WTC11 (cell line): Measurements from ENCODE around the gene ZNF433. TPM values are rescaled to one million over a fixed set of nuclear protein-coding genes. Genes with fewer than 3 reads are reported as not detected.
A peak's percentile ranks its signal among the peaks of the same experiment; 100 is the strongest.

ENCODE experiments used
- ATAC-seq: fragments of 200-7000 bp; cut with Tn5 transposase; 2 replicates; pipeline ENCODE4 v1.10.0; 2021; ENCODE audit warnings: mild to moderate bottlenecking, moderate library complexity
- CTCF ChIA-PET: fragments of 300-600 bp; sonication (Branson Sonifier 250); formaldehyde crosslinking; loops from one replicate; lab custom pipeline; 2021; ENCODE audit warnings: antibody characterized with exemption; lab: Charles Lee
- POLR2A ChIA-PET: fragments of 350-600 bp; sonication (Branson Sonifier 250); formaldehyde crosslinking; loops from one replicate; lab custom pipeline; 2021; ENCODE audit warnings: antibody characterized with exemption; lab: Charles Lee
- DNase-seq: peaks from one replicate; pipeline ENCODE4 v3.0.0; 2021; ENCODE audit warnings: low spot score
- H3K27ac Mint-ChIP-seq: 2 replicates; pipeline ENCODE4 v1.8.0; 2021; ENCODE audit warnings: mixed read lengths
- H3K27me3 Mint-ChIP-seq: 2 replicates; pipeline ENCODE4 v1.8.0; 2021; ENCODE audit warnings: low read depth, mild to moderate bottlenecking, moderate library complexity, mixed read lengths
- H3K36me3 Mint-ChIP-seq: 2 replicates; pipeline ENCODE4 v1.8.0; 2021; ENCODE audit warnings: mixed read lengths
- H3K4me1 Mint-ChIP-seq: 2 replicates; pipeline ENCODE4 v1.8.0; 2022; ENCODE audit warnings: mixed read lengths
- H3K4me3 Mint-ChIP-seq: 2 replicates; pipeline ENCODE4 v1.8.0; 2021; ENCODE audit warnings: mild to moderate bottlenecking, moderate library complexity, mixed read lengths
- H3K9me3 Mint-ChIP-seq: 2 replicates; pipeline ENCODE4 v1.8.0; 2021; ENCODE audit warnings: mixed read lengths
- ATF3 ChIP-seq: sonication (generic); formaldehyde crosslinking; conservative IDR thresholded peaks from 2 replicates; pipeline ENCODE4 v1.8.1; 2022; ENCODE audit warnings: mild to moderate bottlenecking, missing genetic modification reagents
- CREM ChIP-seq: sonication (generic); formaldehyde crosslinking; IDR thresholded peaks from 2 replicates; pipeline ENCODE4 v1.8.1; 2022; ENCODE audit warnings: mild to moderate bottlenecking, missing genetic modification reagents, moderate library complexity
- FOXP4 ChIP-seq: sonication (generic); formaldehyde crosslinking; IDR thresholded peaks from 2 replicates; pipeline ENCODE4 v1.8.0; 2022; ENCODE audit warnings: mild to moderate bottlenecking, missing genetic modification reagents
- JUN ChIP-seq: sonication (generic); formaldehyde crosslinking; IDR thresholded peaks from 2 replicates; pipeline ENCODE4 v1.8.0; 2023; ENCODE audit warnings: mild to moderate bottlenecking, missing genetic modification reagents
- MXD4 ChIP-seq: fragments of 250-450 bp; sonication (Bioruptor Pico); IDR thresholded peaks from 2 replicates; pipeline ENCODE4 v1.8.0; 2021; ENCODE audit warnings: mild to moderate bottlenecking, moderate library complexity, borderline replicate concordance
- NFYB ChIP-seq: sonication (generic); formaldehyde crosslinking; conservative IDR thresholded peaks from 2 replicates; pipeline ENCODE4 v1.8.0; 2022; ENCODE audit warnings: low read depth, missing genetic modification reagents
- PRRX2 ChIP-seq: fragments of 250-450 bp; sonication (Bioruptor Pico); IDR thresholded peaks from 2 replicates; pipeline ENCODE4 v1.8.0; 2021; ENCODE audit warnings: mild to moderate bottlenecking
- SMAD3 ChIP-seq: sonication (generic); formaldehyde crosslinking; IDR thresholded peaks from 2 replicates; pipeline ENCODE4 v1.8.0; 2022; ENCODE audit warnings: missing genetic modification reagents, mild to moderate bottlenecking, borderline replicate concordance
- SMAD4 ChIP-seq: sonication (generic); formaldehyde crosslinking; IDR thresholded peaks from 2 replicates; pipeline ENCODE4 v1.8.0; 2022; ENCODE audit warnings: mild to moderate bottlenecking, missing genetic modification reagents
- TEAD4 ChIP-seq: sonication (generic); formaldehyde crosslinking; IDR thresholded peaks from 2 replicates; pipeline ENCODE4 v1.8.0; 2022; ENCODE audit warnings: mild to moderate bottlenecking, missing genetic modification reagents
- TP53 ChIP-seq: sonication (generic); formaldehyde crosslinking; IDR thresholded peaks from 2 replicates; pipeline ENCODE4 v1.8.1; 2023; ENCODE audit warnings: mild to moderate bottlenecking, missing genetic modification reagents
- ZNF317 ChIP-seq: sonication (generic); formaldehyde crosslinking; IDR thresholded peaks from 2 replicates; pipeline ENCODE4 v1.8.1; 2023; ENCODE audit warnings: low read depth, mild to moderate bottlenecking, moderate library complexity, missing genetic modification reagents, borderline replicate concordance
- ZNF416 ChIP-seq: fragments of 250-450 bp; sonication (Bioruptor Pico); IDR thresholded peaks from 2 replicates; pipeline ENCODE4 v1.9.0; 2021; ENCODE audit warnings: mild to moderate bottlenecking, inconsistent platforms
- total RNA-seq: library from RNA; stranded (reverse); gene quantifications from 3 replicates; pipeline ENCODE4 v1.2.3, GENCODE V29; 2021
- TF ChIP-seq, protein P1 (sequence below): sonication (generic); formaldehyde crosslinking; IDR thresholded peaks from 2 replicates; pipeline ENCODE4 v1.8.0; 2022; ENCODE audit warnings: missing genetic modification reagents
- TF ChIP-seq, protein P2 (sequence below): fragments of 250-450 bp; sonication (Bioruptor Pico); IDR thresholded peaks from 2 replicates; pipeline ENCODE4 v2.1.2; 2022; ENCODE audit warnings: mild to moderate bottlenecking, moderate library complexity
- TF ChIP-seq, protein P3 (sequence below): sonication (generic); formaldehyde crosslinking; IDR thresholded peaks from 2 replicates; pipeline ENCODE4 v1.8.0; 2022; ENCODE audit warnings: mild to moderate bottlenecking, missing genetic modification reagents
- TF ChIP-seq, protein P4 (sequence below): sonication (generic); formaldehyde crosslinking; IDR thresholded peaks from 2 replicates; pipeline ENCODE4 v1.8.0; 2023; ENCODE audit warnings: missing genetic modification reagents, mild to moderate bottlenecking, borderline replicate concordance
- TF ChIP-seq, protein P5 (sequence below): sonication (generic); formaldehyde crosslinking; IDR thresholded peaks from 2 replicates; pipeline ENCODE4 v1.8.1; 2023; ENCODE audit warnings: mild to moderate bottlenecking, missing genetic modification reagents, borderline replicate concordance

The ZNF433 gene
- total RNA-seq, 1 experiment from 2014 or later: 2.9 TPM

DNA sequence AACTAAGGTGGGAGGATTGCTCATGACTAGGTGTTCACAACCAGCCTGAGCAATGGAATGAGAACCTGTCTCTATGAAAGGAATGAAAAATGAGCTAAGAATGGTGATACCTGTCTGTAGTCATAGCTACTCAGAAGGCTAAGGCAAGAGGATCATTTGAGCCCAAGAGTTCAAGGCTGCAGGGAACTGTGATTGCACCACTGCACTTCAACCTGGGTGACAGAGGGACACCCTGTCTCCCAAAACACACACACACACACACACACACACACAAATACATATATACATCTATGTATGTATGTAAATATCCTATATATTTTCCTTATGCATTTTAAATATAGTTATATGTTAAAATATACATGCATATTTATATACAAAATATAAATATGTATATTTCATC lies 7.4 kb upstream of the ZNF433 start:
- no peak overlapping the region for H3K27ac Mint-ChIP-seq
- peaks cover 52% of the 10 kb centered on the region for H3K9me3 Mint-ChIP-seq
- CTCF ChIA-PET: no interaction called here
- POLR2A ChIA-PET: no interaction called here
- H3K36me3 Mint-ChIP-seq: peaks cover 70% of the 10 kb centered on the region
- DNase-seq: no peak
- no peak for ATAC-seq
- TF ChIP-seq, protein P1, sequence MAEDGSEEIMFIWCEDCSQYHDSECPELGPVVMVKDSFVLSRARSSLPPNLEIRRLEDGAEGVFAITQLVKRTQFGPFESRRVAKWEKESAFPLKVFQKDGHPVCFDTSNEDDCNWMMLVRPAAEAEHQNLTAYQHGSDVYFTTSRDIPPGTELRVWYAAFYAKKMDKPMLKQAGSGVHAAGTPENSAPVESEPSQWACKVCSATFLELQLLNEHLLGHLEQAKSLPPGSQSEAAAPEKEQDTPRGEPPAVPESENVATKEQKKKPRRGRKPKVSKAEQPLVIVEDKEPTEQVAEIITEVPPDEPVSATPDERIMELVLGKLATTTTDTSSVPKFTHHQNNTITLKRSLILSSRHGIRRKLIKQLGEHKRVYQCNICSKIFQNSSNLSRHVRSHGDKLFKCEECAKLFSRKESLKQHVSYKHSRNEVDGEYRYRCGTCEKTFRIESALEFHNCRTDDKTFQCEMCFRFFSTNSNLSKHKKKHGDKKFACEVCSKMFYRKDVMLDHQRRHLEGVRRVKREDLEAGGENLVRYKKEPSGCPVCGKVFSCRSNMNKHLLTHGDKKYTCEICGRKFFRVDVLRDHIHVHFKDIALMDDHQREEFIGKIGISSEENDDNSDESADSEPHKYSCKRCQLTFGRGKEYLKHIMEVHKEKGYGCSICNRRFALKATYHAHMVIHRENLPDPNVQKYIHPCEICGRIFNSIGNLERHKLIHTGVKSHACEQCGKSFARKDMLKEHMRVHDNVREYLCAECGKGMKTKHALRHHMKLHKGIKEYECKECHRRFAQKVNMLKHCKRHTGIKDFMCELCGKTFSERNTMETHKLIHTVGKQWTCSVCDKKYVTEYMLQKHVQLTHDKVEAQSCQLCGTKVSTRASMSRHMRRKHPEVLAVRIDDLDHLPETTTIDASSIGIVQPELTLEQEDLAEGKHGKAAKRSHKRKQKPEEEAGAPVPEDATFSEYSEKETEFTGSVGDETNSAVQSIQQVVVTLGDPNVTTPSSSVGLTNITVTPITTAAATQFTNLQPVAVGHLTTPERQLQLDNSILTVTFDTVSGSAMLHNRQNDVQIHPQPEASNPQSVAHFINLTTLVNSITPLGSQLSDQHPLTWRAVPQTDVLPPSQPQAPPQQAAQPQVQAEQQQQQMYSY (CRISPR knock-in tag): no peak
- TF ChIP-seq CREM (CRISPR knock-in tag): no peak
- TF ChIP-seq PRRX2: no peak
- TF ChIP-seq FOXP4 (CRISPR knock-in tag): no peak
- TF ChIP-seq MXD4: no peak
- no peak for TF ChIP-seq TP53
- no peak for TF ChIP-seq SMAD4
- TF ChIP-seq TEAD4 (CRISPR knock-in tag): no peak
- TF ChIP-seq, protein P2, sequence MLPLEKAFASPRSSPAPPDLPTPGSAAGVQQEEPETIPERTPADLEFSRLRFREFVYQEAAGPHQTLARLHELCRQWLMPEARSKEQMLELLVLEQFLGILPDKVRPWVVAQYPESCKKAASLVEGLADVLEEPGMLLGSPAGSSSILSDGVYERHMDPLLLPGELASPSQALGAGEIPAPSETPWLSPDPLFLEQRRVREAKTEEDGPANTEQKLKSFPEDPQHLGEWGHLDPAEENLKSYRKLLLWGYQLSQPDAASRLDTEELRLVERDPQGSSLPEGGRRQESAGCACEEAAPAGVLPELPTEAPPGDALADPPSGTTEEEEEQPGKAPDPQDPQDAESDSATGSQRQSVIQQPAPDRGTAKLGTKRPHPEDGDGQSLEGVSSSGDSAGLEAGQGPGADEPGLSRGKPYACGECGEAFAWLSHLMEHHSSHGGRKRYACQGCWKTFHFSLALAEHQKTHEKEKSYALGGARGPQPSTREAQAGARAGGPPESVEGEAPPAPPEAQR: no peak
- no peak for TF ChIP-seq JUN (CRISPR knock-in tag)
- TF ChIP-seq, protein P3, sequence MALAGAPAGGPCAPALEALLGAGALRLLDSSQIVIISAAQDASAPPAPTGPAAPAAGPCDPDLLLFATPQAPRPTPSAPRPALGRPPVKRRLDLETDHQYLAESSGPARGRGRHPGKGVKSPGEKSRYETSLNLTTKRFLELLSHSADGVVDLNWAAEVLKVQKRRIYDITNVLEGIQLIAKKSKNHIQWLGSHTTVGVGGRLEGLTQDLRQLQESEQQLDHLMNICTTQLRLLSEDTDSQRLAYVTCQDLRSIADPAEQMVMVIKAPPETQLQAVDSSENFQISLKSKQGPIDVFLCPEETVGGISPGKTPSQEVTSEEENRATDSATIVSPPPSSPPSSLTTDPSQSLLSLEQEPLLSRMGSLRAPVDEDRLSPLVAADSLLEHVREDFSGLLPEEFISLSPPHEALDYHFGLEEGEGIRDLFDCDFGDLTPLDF (CRISPR knock-in tag): no peak
- TF ChIP-seq, protein P4, sequence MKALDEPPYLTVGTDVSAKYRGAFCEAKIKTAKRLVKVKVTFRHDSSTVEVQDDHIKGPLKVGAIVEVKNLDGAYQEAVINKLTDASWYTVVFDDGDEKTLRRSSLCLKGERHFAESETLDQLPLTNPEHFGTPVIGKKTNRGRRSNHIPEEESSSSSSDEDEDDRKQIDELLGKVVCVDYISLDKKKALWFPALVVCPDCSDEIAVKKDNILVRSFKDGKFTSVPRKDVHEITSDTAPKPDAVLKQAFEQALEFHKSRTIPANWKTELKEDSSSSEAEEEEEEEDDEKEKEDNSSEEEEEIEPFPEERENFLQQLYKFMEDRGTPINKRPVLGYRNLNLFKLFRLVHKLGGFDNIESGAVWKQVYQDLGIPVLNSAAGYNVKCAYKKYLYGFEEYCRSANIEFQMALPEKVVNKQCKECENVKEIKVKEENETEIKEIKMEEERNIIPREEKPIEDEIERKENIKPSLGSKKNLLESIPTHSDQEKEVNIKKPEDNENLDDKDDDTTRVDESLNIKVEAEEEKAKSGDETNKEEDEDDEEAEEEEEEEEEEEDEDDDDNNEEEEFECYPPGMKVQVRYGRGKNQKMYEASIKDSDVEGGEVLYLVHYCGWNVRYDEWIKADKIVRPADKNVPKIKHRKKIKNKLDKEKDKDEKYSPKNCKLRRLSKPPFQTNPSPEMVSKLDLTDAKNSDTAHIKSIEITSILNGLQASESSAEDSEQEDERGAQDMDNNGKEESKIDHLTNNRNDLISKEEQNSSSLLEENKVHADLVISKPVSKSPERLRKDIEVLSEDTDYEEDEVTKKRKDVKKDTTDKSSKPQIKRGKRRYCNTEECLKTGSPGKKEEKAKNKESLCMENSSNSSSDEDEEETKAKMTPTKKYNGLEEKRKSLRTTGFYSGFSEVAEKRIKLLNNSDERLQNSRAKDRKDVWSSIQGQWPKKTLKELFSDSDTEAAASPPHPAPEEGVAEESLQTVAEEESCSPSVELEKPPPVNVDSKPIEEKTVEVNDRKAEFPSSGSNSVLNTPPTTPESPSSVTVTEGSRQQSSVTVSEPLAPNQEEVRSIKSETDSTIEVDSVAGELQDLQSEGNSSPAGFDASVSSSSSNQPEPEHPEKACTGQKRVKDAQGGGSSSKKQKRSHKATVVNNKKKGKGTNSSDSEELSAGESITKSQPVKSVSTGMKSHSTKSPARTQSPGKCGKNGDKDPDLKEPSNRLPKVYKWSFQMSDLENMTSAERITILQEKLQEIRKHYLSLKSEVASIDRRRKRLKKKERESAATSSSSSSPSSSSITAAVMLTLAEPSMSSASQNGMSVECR (CRISPR knock-in tag): no peak
- no peak for TF ChIP-seq SMAD3
- no peak overlapping the region for H3K4me3 Mint-ChIP-seq
- H3K4me1 Mint-ChIP-seq: no peaks in the 10 kb centered on the region
- peaks cover 10% of the 10 kb centered on the region for H3K27me3 Mint-ChIP-seq

DNA sequence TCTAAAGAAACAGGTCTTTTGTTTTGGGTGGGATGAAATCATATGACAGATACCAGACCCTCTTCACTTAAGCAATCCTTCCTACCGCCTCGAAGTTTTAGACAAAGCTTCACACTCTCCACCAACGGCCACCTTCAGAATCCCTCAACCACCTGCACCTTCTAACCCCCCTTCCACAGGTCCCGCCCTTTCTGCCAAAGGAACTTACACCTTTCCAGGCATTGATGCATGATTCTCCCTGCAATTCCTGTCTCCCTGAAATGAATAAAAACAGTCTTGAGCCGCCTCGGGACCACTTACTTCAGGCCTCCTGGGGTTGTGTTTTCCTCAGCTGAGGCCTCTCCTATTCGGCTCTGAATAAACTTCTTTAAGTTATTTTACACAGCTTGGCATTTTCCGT lies 859 bp downstream of the ZNF433 start:
- Mint-ChIP-seq H3K27ac (no peak overlapping the region), H3K27me3 (peaks cover 32% of the 10 kb centered on the region), H3K4me1 (peaks cover 26% of the 10 kb centered on the region), H3K4me3 (peak overlapping the region; percentile 51), H3K36me3 (peaks cover 24% of the 10 kb centered on the region), H3K9me3 (0 out of 2 replicates have a peak, but pooled peaks cover 3% of the 10 kb centered on the region)
- ATAC-seq: no peak
- DNase-seq: no peak
- ChIA-PET POLR2A (interaction anchor here (1.2 to 3.5 kb wide), 4 partner anchors 17 to 106 kb away, joined by 3 to 34 read pairs (median 5); partner anchors contain the start of genes ZNF20 and ZNF878), CTCF (interaction anchor here (1.0 to 3.5 kb wide), 12 partner anchors 18 to 335 kb away, joined by 3 to 25 read pairs (median 8); partner anchors contain the start of genes ZNF20, ZNF491, ZNF763 and ZNF878)
- TF ChIP-seq, protein P5, sequence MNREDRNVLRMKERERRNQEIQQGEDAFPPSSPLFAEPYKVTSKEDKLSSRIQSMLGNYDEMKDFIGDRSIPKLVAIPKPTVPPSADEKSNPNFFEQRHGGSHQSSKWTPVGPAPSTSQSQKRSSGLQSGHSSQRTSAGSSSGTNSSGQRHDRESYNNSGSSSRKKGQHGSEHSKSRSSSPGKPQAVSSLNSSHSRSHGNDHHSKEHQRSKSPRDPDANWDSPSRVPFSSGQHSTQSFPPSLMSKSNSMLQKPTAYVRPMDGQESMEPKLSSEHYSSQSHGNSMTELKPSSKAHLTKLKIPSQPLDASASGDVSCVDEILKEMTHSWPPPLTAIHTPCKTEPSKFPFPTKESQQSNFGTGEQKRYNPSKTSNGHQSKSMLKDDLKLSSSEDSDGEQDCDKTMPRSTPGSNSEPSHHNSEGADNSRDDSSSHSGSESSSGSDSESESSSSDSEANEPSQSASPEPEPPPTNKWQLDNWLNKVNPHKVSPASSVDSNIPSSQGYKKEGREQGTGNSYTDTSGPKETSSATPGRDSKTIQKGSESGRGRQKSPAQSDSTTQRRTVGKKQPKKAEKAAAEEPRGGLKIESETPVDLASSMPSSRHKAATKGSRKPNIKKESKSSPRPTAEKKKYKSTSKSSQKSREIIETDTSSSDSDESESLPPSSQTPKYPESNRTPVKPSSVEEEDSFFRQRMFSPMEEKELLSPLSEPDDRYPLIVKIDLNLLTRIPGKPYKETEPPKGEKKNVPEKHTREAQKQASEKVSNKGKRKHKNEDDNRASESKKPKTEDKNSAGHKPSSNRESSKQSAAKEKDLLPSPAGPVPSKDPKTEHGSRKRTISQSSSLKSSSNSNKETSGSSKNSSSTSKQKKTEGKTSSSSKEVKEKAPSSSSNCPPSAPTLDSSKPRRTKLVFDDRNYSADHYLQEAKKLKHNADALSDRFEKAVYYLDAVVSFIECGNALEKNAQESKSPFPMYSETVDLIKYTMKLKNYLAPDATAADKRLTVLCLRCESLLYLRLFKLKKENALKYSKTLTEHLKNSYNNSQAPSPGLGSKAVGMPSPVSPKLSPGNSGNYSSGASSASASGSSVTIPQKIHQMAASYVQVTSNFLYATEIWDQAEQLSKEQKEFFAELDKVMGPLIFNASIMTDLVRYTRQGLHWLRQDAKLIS (CRISPR knock-in tag): no peak
- TF ChIP-seq NFYB (no peak), JUN (CRISPR knock-in tag) (no peak), ZNF416 (CRISPR knock-in tag) (no peak), ATF3 (CRISPR knock-in tag) (no peak), ZNF317 (no peak), PRRX2 (no peak), SMAD3 (no peak)
